ENCODE data around the gene DYNC1I1. TPM values are rescaled to one million over a fixed set of nuclear protein-coding genes. Genes with fewer than 3 reads are reported as not detected.
A peak's percentile ranks its signal among the peaks of the same experiment; 100 is the strongest.

Gene DYNC1I1
- total RNA-seq, 1 donor from 2014 or later = 4.4 TPM

DNA sequence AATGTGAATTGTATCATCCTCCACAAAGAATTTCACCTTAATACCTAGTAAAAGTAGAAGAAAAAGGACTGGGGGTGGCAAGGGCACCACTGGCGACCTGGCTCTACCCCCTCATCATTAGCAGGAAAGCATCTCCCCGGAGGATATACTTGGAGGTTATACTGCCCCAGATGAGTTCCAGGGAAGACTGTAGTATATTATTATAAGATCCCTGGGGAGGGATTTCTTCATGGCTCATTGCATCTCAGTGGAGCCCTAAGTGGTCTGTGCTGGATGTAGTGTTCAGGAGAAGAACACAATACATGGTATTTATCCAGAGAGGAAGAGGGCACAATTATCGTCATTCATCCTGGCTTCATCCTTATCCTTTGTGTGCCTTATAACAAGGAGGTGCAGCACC is 14.2 kb upstream of the DYNC1I1 start:
- TF ChIP-seq, protein P1, sequence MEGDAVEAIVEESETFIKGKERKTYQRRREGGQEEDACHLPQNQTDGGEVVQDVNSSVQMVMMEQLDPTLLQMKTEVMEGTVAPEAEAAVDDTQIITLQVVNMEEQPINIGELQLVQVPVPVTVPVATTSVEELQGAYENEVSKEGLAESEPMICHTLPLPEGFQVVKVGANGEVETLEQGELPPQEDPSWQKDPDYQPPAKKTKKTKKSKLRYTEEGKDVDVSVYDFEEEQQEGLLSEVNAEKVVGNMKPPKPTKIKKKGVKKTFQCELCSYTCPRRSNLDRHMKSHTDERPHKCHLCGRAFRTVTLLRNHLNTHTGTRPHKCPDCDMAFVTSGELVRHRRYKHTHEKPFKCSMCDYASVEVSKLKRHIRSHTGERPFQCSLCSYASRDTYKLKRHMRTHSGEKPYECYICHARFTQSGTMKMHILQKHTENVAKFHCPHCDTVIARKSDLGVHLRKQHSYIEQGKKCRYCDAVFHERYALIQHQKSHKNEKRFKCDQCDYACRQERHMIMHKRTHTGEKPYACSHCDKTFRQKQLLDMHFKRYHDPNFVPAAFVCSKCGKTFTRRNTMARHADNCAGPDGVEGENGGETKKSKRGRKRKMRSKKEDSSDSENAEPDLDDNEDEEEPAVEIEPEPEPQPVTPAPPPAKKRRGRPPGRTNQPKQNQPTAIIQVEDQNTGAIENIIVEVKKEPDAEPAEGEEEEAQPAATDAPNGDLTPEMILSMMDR (IDR thresholded peaks at IDR 0.05; ENCODE audit: unreplicated experiment) = no peak
- DNase-seq (ENCODE audit: low spot score in 2 of 2, unreplicated experiment in 2 of 2) = no peak
- Mint-ChIP-seq H3K9me3 (peaks cover 30% of the 10 kb centered on the region), H3K4me3 (no peak overlapping the region), H3K36me3 (peaks cover 3% of the 10 kb centered on the region), H3K4me1 (peaks cover 21% of the 10 kb centered on the region), H3K27ac (peak overlapping the region; percentile 26), H3K27me3 (ENCODE audit: low read depth) (no peaks in the 10 kb centered on the region)

DNA sequence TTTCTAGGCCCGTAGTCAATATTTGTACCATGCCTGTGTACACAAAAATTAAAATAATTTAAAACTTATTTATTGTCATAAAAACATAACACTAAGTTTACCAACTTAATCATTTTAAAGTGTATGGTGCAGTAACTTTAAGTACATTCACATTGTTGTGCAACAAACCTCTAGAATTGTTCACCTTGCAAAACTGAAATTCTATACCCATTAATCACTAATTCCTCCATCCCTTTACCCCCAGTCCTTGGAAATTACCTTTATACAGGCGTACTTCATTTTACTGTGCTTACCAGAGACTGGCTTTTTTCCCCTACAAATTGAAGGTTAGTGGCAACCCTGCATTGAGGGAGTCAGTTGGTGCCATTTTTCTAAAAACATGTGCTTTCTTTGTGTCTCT is 6.3 kb upstream of the DYNC1I1 start:
- Mint-ChIP-seq H3K9me3 (peaks cover 28% of the 10 kb centered on the region), H3K27ac (no peak overlapping the region), H3K4me1 (no peaks in the 10 kb centered on the region), H3K4me3 (no peak overlapping the region), H3K27me3 (ENCODE audit: low read depth) (no peaks in the 10 kb centered on the region), H3K36me3 (no peaks in the 10 kb centered on the region)
- TF ChIP-seq, protein P1 (IDR thresholded peaks at IDR 0.05; ENCODE audit: unreplicated experiment) = no peak
- no peak for DNase-seq (ENCODE audit: low spot score in 2 of 2, unreplicated experiment in 2 of 2)

DNA sequence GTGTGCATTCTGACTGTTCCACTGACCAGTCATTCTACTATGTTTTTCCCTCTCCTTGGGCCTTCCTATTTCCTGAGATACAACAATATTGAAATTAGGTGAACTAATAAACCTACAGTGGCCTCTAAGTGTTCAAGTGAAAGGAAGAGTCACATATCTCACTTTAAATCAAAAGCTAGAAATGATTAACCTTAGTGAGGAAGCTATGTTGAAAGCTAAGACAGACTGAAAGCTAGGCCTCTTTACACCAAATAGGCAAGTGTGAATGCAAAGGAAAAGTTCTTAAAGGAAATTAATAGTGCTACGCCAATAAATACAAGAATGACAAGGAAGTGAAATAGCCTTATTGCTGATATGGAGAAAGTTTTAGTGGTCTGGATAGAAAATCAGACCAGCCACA is 5.7 kb upstream of the DYNC1I1 start:
- H3K27ac Mint-ChIP-seq = no peak overlapping the region

DNA sequence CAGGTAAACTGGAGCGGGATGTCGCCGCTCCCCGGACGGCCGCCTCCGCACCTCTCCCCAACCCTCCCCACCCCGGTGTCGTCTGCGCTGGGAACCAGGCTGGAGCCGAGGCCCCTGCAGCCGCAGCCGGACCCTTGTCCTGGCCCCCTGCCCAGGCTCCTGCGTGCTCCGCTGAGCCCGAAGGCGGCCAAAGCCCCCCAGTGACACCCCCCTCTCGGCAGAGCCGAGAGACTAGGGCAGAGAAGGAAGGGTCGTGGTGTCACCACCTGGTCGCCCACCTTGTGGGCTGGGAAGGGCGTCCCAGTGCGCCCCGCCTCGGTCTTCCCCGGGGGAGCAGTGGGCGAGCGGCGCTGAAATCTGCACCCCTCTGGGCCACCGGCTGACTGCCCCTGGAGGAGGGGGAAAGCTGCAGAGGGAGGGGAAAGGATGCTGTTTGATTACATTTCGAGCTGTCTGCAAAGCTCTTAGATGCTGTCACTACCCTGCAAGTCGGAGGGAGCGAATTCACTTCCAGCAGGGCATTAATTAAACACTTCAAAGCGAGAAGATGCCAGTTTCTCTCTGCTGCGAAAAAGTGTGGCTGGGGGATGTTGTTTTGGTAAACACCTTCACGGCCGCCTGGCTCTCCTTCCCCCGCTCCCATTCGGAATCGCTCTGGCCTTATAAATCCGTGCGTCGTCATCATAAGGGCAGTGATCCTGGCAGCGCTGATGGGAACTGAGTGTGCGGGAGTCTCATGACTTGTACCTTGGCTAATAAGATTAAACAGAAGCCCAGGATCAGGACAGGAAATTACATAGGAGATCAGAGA is 622 bp downstream of the DYNC1I1 start:
- Mint-ChIP-seq H3K36me3 (no peaks in the 10 kb centered on the region), H3K4me3 (peak overlapping the region; percentile 79), H3K27me3 (ENCODE audit: low read depth) (peaks cover 19% of the 10 kb centered on the region), H3K27ac (no peak overlapping the region), H3K4me1 (peaks cover 4% of the 10 kb centered on the region), H3K9me3 (no peaks in the 10 kb centered on the region)
- TF ChIP-seq, protein P1 (IDR thresholded peaks at IDR 0.05; ENCODE audit: unreplicated experiment) = no peak
- DNase-seq (ENCODE audit: low spot score in 2 of 2, unreplicated experiment in 2 of 2) = peak in 1 of 2 experiments; percentile 51

More for the DNA sequence above, 5.7 kb upstream of the DYNC1I1 start:
- no peak for DNase-seq (ENCODE audit: low spot score in 2 of 2, unreplicated experiment in 2 of 2)
- H3K36me3 Mint-ChIP-seq = no peaks in the 10 kb centered on the region
- H3K4me3 Mint-ChIP-seq = no peak overlapping the region
- no peaks in the 10 kb centered on the region for H3K27me3 Mint-ChIP-seq (ENCODE audit: low read depth)
- TF ChIP-seq, protein P1 (IDR thresholded peaks at IDR 0.05; ENCODE audit: unreplicated experiment) = no peak
- no peaks in the 10 kb centered on the region for H3K4me1 Mint-ChIP-seq
- H3K9me3 Mint-ChIP-seq = peaks cover 24% of the 10 kb centered on the region

DNA sequence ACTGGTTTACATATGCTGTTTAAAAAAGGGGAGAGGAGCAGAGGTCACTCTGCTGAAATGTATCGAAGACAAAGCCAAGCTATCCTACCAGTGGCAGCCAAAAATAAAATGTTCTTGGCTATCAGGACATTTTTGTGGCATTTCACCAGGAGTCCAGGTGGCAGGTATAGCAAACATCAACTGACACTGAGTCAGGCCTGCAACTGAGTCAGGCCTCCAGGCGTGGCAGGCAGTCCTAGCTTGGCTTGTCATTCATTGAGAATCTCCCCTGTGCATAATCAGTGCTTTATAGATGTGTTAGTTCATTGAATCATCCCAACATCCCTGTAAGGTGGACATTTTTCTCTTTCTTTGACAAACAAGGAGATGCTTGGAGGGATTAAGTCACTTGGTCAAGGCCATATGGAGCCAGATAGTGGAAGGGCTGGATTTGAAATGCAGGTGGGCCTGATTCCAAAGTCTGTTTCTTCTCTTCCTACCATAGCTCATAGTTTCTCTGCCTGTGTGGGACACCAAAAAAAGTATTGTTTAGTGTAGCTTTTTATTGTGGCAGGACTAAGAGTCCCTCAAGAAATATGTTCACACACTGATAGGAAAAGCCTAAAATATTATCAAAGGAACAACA is 4.3 kb downstream of the DYNC1I1 start:
- DNase-seq (ENCODE audit: low spot score in 2 of 2, unreplicated experiment in 2 of 2) = no peak
- H3K9me3 Mint-ChIP-seq = no peaks in the 10 kb centered on the region
- H3K4me1 Mint-ChIP-seq = peaks cover 4% of the 10 kb centered on the region
- TF ChIP-seq, protein P1 (IDR thresholded peaks at IDR 0.05; ENCODE audit: unreplicated experiment) = no peak
- no peaks in the 10 kb centered on the region for H3K36me3 Mint-ChIP-seq
- H3K27ac Mint-ChIP-seq = no peak overlapping the region
- H3K27me3 Mint-ChIP-seq (ENCODE audit: low read depth) = peaks cover 19% of the 10 kb centered on the region
- H3K4me3 Mint-ChIP-seq = no peak overlapping the region

All from mesothelial cell of epicardium (in vitro differentiated cells).